NB4 (cell line): ENCODE results near the gene MAPK14.

Source experiments
- CTCF ChIP-seq: IDR thresholded peaks from one replicate; pipeline ENCODE4 v1.5.1; 2012; ENCODE audit warnings: low read depth, low read length
- MYC ChIP-seq: IDR thresholded peaks from 2 replicates; pipeline ENCODE4 v1.6.1; 2011; ENCODE audit warnings: low read depth, low read length

GRCh38 chr6:36123270-36124139 is 95.9 kb downstream of the MAPK14 start:
- TF ChIP-seq CTCF = peak; percentile 90
- TF ChIP-seq MYC = no peak
